Measurements from ENCODE around the gene SERPINB6.
A peak's percentile ranks its signal among the peaks of the same experiment; 100 is the strongest.
"Not testable (repeated sequence)": the region's sequence is repeated elsewhere in the genome, so short reads cannot be mapped to it uniquely, and the experiment has no call there.

The SERPINB6 gene

GRCh38 chr6:3001773-3002293 is 30.5 kb upstream of the SERPINB6 start:
- DNase-seq = peak; percentile 73
- in situ Hi-C loops (cut with HindIII; ENCODE audit: low pct_ligation_motif_present, low pct_unique_long_range_greater_than_20kb, low sequenced_read_pairs) = no loop called here

- no peak for DNase-seq
- in situ Hi-C loops (cut with HindIII; ENCODE audit: low pct_ligation_motif_present, low pct_unique_long_range_greater_than_20kb, low sequenced_read_pairs) = no loop called here
Measured at GRCh38 chr6:3001146-3001772, 29.9 kb upstream of the SERPINB6 start.

GRCh38 chr6:2999618-3000557 is 28.5 kb upstream of the SERPINB6 start, which contains the start of gene NQO2:
TSS of gene NQO2 (plus strand) at chr6:2999894. CDS start at chr6:3006553, 6,659 bp downstream.
- in situ Hi-C loops (cut with HindIII; ENCODE audit: low pct_ligation_motif_present, low pct_unique_long_range_greater_than_20kb, low sequenced_read_pairs) = no loop called here
- peak; percentile 80 for DNase-seq

GRCh38 chr6:2998998-2999617 is 27.7 kb upstream of the SERPINB6 start:
- in situ Hi-C loops (cut with HindIII; ENCODE audit: low pct_ligation_motif_present, low pct_unique_long_range_greater_than_20kb, low sequenced_read_pairs) = no loop called here
- peak; percentile 82 for DNase-seq

GRCh38 chr6:2998249-2998997 is 27.1 kb upstream of the SERPINB6 start:
- DNase-seq = peak; percentile 18
- in situ Hi-C loops (cut with HindIII; ENCODE audit: low pct_ligation_motif_present, low pct_unique_long_range_greater_than_20kb, low sequenced_read_pairs) = not testable (repeated sequence)

GRCh38 chr6:2993755-2994317 is 22.5 kb upstream of the SERPINB6 start:
- DNase-seq = no peak
- in situ Hi-C loops (cut with HindIII; ENCODE audit: low pct_ligation_motif_present, low pct_unique_long_range_greater_than_20kb, low sequenced_read_pairs) = no loop called here

- no peak for DNase-seq
- in situ Hi-C loops (cut with HindIII; ENCODE audit: low pct_ligation_motif_present, low pct_unique_long_range_greater_than_20kb, low sequenced_read_pairs) = no loop called here
Measured at GRCh38 chr6:2992330-2992979, 21.1 kb upstream of the SERPINB6 start.

GRCh38 chr6:2990932-2991506 is 19.7 kb upstream of the SERPINB6 start:
- no peak for DNase-seq
- in situ Hi-C loops (cut with HindIII; ENCODE audit: low pct_ligation_motif_present, low pct_unique_long_range_greater_than_20kb, low sequenced_read_pairs) = no loop called here

- in situ Hi-C loops (cut with HindIII; ENCODE audit: low pct_ligation_motif_present, low pct_unique_long_range_greater_than_20kb, low sequenced_read_pairs) = no loop called here
- DNase-seq = peak; percentile 29
Measured at GRCh38 chr6:2990248-2990931, 19.0 kb upstream of the SERPINB6 start.

GRCh38 chr6:2989332-2990247 is 18.2 kb upstream of the SERPINB6 start:
- in situ Hi-C loops (cut with HindIII; ENCODE audit: low pct_ligation_motif_present, low pct_unique_long_range_greater_than_20kb, low sequenced_read_pairs) = no loop called here
- DNase-seq = peak; percentile 95

GRCh38 chr6:2988426-2989331 is 17.3 kb upstream of the SERPINB6 start:
- peak; percentile 91 for DNase-seq
- in situ Hi-C loops (cut with HindIII; ENCODE audit: low pct_ligation_motif_present, low pct_unique_long_range_greater_than_20kb, low sequenced_read_pairs) = no loop called here

GRCh38 chr6:2988094-2988425 is 16.7 kb upstream of the SERPINB6 start:
- in situ Hi-C loops (cut with HindIII; ENCODE audit: low pct_ligation_motif_present, low pct_unique_long_range_greater_than_20kb, low sequenced_read_pairs) = no loop called here
- DNase-seq = no peak

GRCh38 chr6:2986722-2987221 is 15.4 kb upstream of the SERPINB6 start:
- in situ Hi-C loops (cut with HindIII; ENCODE audit: low pct_ligation_motif_present, low pct_unique_long_range_greater_than_20kb, low sequenced_read_pairs) = no loop called here
- no peak for DNase-seq

GRCh38 chr6:2984738-2985406 is 13.5 kb upstream of the SERPINB6 start:
- in situ Hi-C loops (cut with HindIII; ENCODE audit: low pct_ligation_motif_present, low pct_unique_long_range_greater_than_20kb, low sequenced_read_pairs) = no loop called here
- no peak for DNase-seq

All from ACHN (cell line).